ENCODE results near the gene LYPLAL1. TPM values are rescaled to one million over a fixed set of nuclear protein-coding genes. Genes with fewer than 3 reads are reported as not detected.

The LYPLAL1 gene
- total and polyA plus RNA-seq, 7 donors: 4.6 to 44.6 (median 29.3) TPM

GRCh38 chr1:219209578-219209977 lies 35.9 kb downstream of the LYPLAL1 start:
- no peak for DNase-seq
- whole genome bisulfite sequencing, 3 donors: 63 to 78% (median 66%) methylated on average over 2 of the region's 2 CpGs
- Histone ChIP-seq H3K36me3 (ENCODE audit: insufficient read depth in 1 of 2, low read depth in 1 of 2) (peaks cover 0 to 24% of the 10 kb centered on the region in 2 donors), H3K27me3 (ENCODE audit: insufficient read depth in 3 of 3, low read length in 2 of 3) (no peaks in the 10 kb centered on the region), H3K27ac (no peak overlapping the region), H3K4me1 (no peaks in the 10 kb centered on the region), H3K4me3 (no peak overlapping the region), H3K9me3 (no peaks in the 10 kb centered on the region)
- ATAC-seq: peak in 2 of 4 donors; percentile 35 to 59
- intact Hi-C loops (cut with DNase I): no loop called here
- no peak for TF ChIP-seq CTCF (IDR thresholded peaks at IDR 0.05)

GRCh38 chr1:219210067-219210466 lies 36.4 kb downstream of the LYPLAL1 start:
- H3K9me3 ChIP-seq: no peaks in the 10 kb centered on the region

GRCh38 chr1:219215477-219215876 lies 41.8 kb downstream of the LYPLAL1 start:
- no peaks in the 10 kb centered on the region for H3K27me3 ChIP-seq (ENCODE audit: insufficient read depth in 3 of 3, low read length in 2 of 3)
- H3K27ac ChIP-seq: no peak overlapping the region
- no peaks in the 10 kb centered on the region for H3K9me3 ChIP-seq
- intact Hi-C loops (cut with DNase I): no loop called here
- TF ChIP-seq CTCF (IDR thresholded peaks at IDR 0.05): no peak
- peaks cover 0 to 30% of the 10 kb centered on the region in 2 donors for H3K36me3 ChIP-seq (ENCODE audit: insufficient read depth in 1 of 2, low read depth in 1 of 2)
- no peak for DNase-seq
- no peaks in the 10 kb centered on the region for H3K4me1 ChIP-seq
- no peak overlapping the region for H3K4me3 ChIP-seq
- ATAC-seq: no peak

More at GRCh38 chr1:219210067-219210466, 36.4 kb downstream of the LYPLAL1 start:
- 90 to 95% (median 93%) methylated on average over 5 of the region's 5 CpGs for WGBS, 3 donors
- Histone ChIP-seq H3K27ac (no peak overlapping the region), H3K4me1 (no peaks in the 10 kb centered on the region), H3K36me3 (ENCODE audit: insufficient read depth in 1 of 2, low read depth in 1 of 2) (peaks cover 0 to 24% of the 10 kb centered on the region in 2 donors), H3K27me3 (ENCODE audit: insufficient read depth in 3 of 3, low read length in 2 of 3) (no peaks in the 10 kb centered on the region), H3K4me3 (no peak overlapping the region)
- no peak for TF ChIP-seq CTCF (IDR thresholded peaks at IDR 0.05)
- intact Hi-C loops (cut with DNase I): no loop called here
- ATAC-seq: no peak
- DNase-seq: no peak

GRCh38 chr1:219220945-219221344 lies 47.3 kb downstream of the LYPLAL1 start:
- intact Hi-C loops (cut with DNase I): no loop called here
- H3K27me3 ChIP-seq (ENCODE audit: insufficient read depth in 3 of 3, low read length in 2 of 3): no peaks in the 10 kb centered on the region
- 87 to 90% (median 89%) methylated on average over 3 of the region's 3 CpGs for WGBS, 3 donors
- ATAC-seq (peak; percentile 55 to 84 (median 65)), DNase-seq (no peak)
- H3K4me3 ChIP-seq: no peak overlapping the region
- H3K9me3 ChIP-seq: no peaks in the 10 kb centered on the region
- no peaks in the 10 kb centered on the region for H3K4me1 ChIP-seq
- peak; percentile 12 for TF ChIP-seq CTCF (IDR thresholded peaks at IDR 0.05)
- no peak overlapping the region for H3K27ac ChIP-seq
- peaks cover 0 to 13% of the 10 kb centered on the region in 2 donors for H3K36me3 ChIP-seq (ENCODE audit: insufficient read depth in 1 of 2, low read depth in 1 of 2)

- H3K4me3 ChIP-seq: no peak overlapping the region
- intact Hi-C loops (cut with DNase I): no loop called here
- H3K27me3 ChIP-seq (ENCODE audit: insufficient read depth in 3 of 3, low read length in 2 of 3): no peaks in the 10 kb centered on the region
- no peak for TF ChIP-seq CTCF (IDR thresholded peaks at IDR 0.05)
- H3K9me3 ChIP-seq: no peaks in the 10 kb centered on the region
- H3K4me1 ChIP-seq: no peaks in the 10 kb centered on the region
- DNase-seq: no peak
- no peak for ATAC-seq
- peaks cover 0 to 31% of the 10 kb centered on the region in 2 donors for H3K36me3 ChIP-seq (ENCODE audit: insufficient read depth in 1 of 2, low read depth in 1 of 2)
- no peak overlapping the region for H3K27ac ChIP-seq
Observed at GRCh38 chr1:219223496-219223895, 49.8 kb downstream of the LYPLAL1 start.

Data from psoas muscle (tissue), 8 donors.